Limb (tissue), 2 donors: ENCODE results near the gene OR52M1.

ENCODE experiments used
- DNase-seq, 2 donors: peaks; one replicate each; pipeline ENCODE4 v3.0.0-alpha.2; 2016; ENCODE audit errors: extremely low spot score in 2 of 2

OR52M1 gene

GRCh38 chr11:4565371-4565770 is 20.4 kb downstream of the OR52M1 start:
- no peak for DNase-seq

GRCh38 chr11:4569075-4569474 is 24.1 kb downstream of the OR52M1 start:
- no peak for DNase-seq

- no peak for DNase-seq
Observed at GRCh38 chr11:4576880-4577279, 31.9 kb downstream of the OR52M1 start.

GRCh38 chr11:4577761-4578160 is 32.8 kb downstream of the OR52M1 start:
- no peak for DNase-seq

- no peak for DNase-seq
Observed at GRCh38 chr11:4578624-4579023, 33.6 kb downstream of the OR52M1 start.

- no peak for DNase-seq
Observed at GRCh38 chr11:4580124-4580523, 35.1 kb downstream of the OR52M1 start.

GRCh38 chr11:4581443-4581842 is 36.5 kb downstream of the OR52M1 start, which contains the start of gene OR52I2:
Gene OR52I2 (plus strand): TSS chr11:4581743.
- DNase-seq: no peak

GRCh38 chr11:4589017-4589416 is 44.0 kb downstream of the OR52M1 start:
- no peak for DNase-seq

GRCh38 chr11:4593739-4594138 is 48.7 kb downstream of the OR52M1 start, which contains the start of gene OR52I1:
Gene OR52I1 (plus strand): TSS chr11:4594039. CDS start chr11:4594039, 0 bp downstream.
- DNase-seq: no peak
